Measurements from ENCODE around the gene PCYOX1L.

DNA sequence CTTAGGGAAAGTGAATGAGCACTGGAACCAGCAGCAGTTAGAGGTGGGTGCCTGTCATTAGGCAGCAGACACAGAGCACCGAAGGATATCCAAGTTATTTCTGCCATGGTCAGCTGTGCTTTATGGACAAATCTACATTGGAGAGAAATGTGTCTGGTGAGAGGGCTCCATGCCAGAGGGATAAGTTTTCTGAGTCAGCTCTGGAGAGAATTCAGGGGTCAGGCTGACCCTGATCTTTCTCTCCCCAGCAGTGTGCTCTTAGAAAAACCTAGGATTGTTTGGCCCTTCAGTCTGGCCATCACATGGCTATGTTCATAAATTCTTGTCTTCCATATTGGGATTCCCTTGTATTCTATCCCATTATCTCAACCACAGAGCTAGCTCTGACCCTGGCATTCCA lies 30.1 kb downstream of the PCYOX1L start:
- TF ChIP-seq ZNF384 (IDR thresholded peaks at IDR 0.05) (no peak), ARNT (IDR thresholded peaks at IDR 0.05) (no peak), BHLHE40 (IDR thresholded peaks at IDR 0.05; ENCODE audit: borderline replicate concordance) (no peak), LEF1 (IDR thresholded peaks at IDR 0.05; ENCODE audit: borderline replicate concordance) (no peak)
